ENCODE measurements around the gene ATG2A. TPM values are rescaled to one million over a fixed set of nuclear protein-coding genes. Genes with fewer than 3 reads are reported as not detected.

ATG2A gene
- total RNA-seq, 4 donors from 2014 or later, result 19.9 to 28.7 (median 26.1) TPM

GRCh38 chr11:64923151-64923661 is 6.2 kb upstream of the ATG2A start:
- intact Hi-C loops (cut with DNase I), result loop anchor here (5.0 kb wide), 1 partner anchor 194 kb away; the partner anchor contains the start of gene ZNHIT2
- Histone ChIP-seq H3K4me1 (peaks cover 30 to 36% (median 36%) of the 10 kb centered on the region in 4 donors), H3K9me3 (no peaks in the 10 kb centered on the region), H3K27ac (replicated peaks in 1 of 4) (peak overlapping the region; percentile 96 to 99 (median 97)), H3K27me3 (no peaks in the 10 kb centered on the region), H3K4me3 (peak overlapping the region in 2 of 4 donors; percentile 85 to 100), H3K36me3 (peaks cover 0 to 18% (median 17%) of the 10 kb centered on the region in 4 donors)
- 90% methylated on average over 7 of the region's 11 CpGs for WGBS
- no peak for DNase-seq (ENCODE audit: extremely low spot score)
- TF ChIP-seq EP300 (IDR thresholded peaks at IDR 0.05), result no peak
- TF ChIP-seq POLR2A (IDR thresholded peaks at IDR 0.05; ENCODE audit: low read depth), result no peak
- no peak for TF ChIP-seq POLR2AphosphoS5 (IDR thresholded peaks at IDR 0.05)
- TF ChIP-seq CTCF (IDR thresholded peaks at IDR 0.05), result no peak

GRCh38 chr11:64921384-64921783 is 4.4 kb upstream of the ATG2A start:
- no peak for DNase-seq (ENCODE audit: extremely low spot score)
- intact Hi-C loops (cut with DNase I), result loop anchor here (5.0 kb wide), 1 partner anchor 196 kb away; the partner anchor contains the start of gene ZNHIT2
- WGBS, result 100% methylated on average over 1 of the region's 3 CpGs
- Histone ChIP-seq H3K36me3 (peaks cover 0 to under 1% (median under 1%) of the 10 kb centered on the region in 4 donors), H3K4me1 (peaks cover 33 to 44% (median 40%) of the 10 kb centered on the region in 4 donors), H3K4me3 (no peak overlapping the region), H3K27ac (replicated peaks in 1 of 4) (no peak overlapping the region), H3K9me3 (no peaks in the 10 kb centered on the region), H3K27me3 (no peaks in the 10 kb centered on the region)
- TF ChIP-seq CTCF (IDR thresholded peaks at IDR 0.05) (no peak), EP300 (IDR thresholded peaks at IDR 0.05) (no peak), POLR2A (IDR thresholded peaks at IDR 0.05; ENCODE audit: low read depth) (no peak)

GRCh38 chr11:64920124-64920523 is 3.1 kb upstream of the ATG2A start:
- 73% methylated on average over 2 of the region's 2 CpGs for WGBS
- no peaks in the 10 kb centered on the region for H3K27me3 ChIP-seq
- H3K4me3 ChIP-seq, result no peak overlapping the region
- H3K27ac ChIP-seq (replicated peaks in 1 of 4), result no peak overlapping the region
- no peaks in the 10 kb centered on the region for H3K36me3 ChIP-seq
- H3K9me3 ChIP-seq, result no peaks in the 10 kb centered on the region
- DNase-seq (ENCODE audit: extremely low spot score), result no peak
- no peak for TF ChIP-seq POLR2A (IDR thresholded peaks at IDR 0.05; ENCODE audit: low read depth)
- no peak for TF ChIP-seq EP300 (IDR thresholded peaks at IDR 0.05)
- no peak for TF ChIP-seq POLR2AphosphoS5 (IDR thresholded peaks at IDR 0.05)
- TF ChIP-seq CTCF (IDR thresholded peaks at IDR 0.05), result no peak
- intact Hi-C loops (cut with DNase I), result loop anchor here (5.0 kb wide), 1 partner anchor 197 kb away; the partner anchor contains the start of gene ZNHIT2
- peaks cover 32 to 44% (median 40%) of the 10 kb centered on the region in 4 donors for H3K4me1 ChIP-seq

- Histone ChIP-seq H3K27me3 (no peaks in the 10 kb centered on the region), H3K36me3 (peaks cover 0 to 3% (median 0%) of the 10 kb centered on the region in 4 donors), H3K4me3 (no peak overlapping the region), H3K4me1 (peaks cover 32 to 46% (median 44%) of the 10 kb centered on the region in 4 donors), H3K27ac (replicated peaks in 1 of 4) (no peak overlapping the region), H3K9me3 (no peaks in the 10 kb centered on the region)
- intact Hi-C loops (cut with DNase I), result loop anchor here (5.0 kb wide), 2 partner anchors 108 to 198 kb away; partner anchors contain the start of genes SNX15 and ZNHIT2
- no peak for DNase-seq (ENCODE audit: extremely low spot score)
- TF ChIP-seq EP300 (IDR thresholded peaks at IDR 0.05) (no peak), POLR2A (IDR thresholded peaks at IDR 0.05; ENCODE audit: low read depth) (no peak), CTCF (IDR thresholded peaks at IDR 0.05) (no peak), POLR2AphosphoS5 (IDR thresholded peaks at IDR 0.05) (no peak)
- WGBS, result 83% methylated on average over 8 of the region's 8 CpGs
These were observed 2.6 kb upstream of the ATG2A start for GRCh38 chr11:64919627-64920026.

Data from esophagus muscularis mucosa (tissue), 4 donors.